Naive B cell (primary cell): ENCODE measurements around the gene STARD13. TPM values are rescaled to one million over a fixed set of nuclear protein-coding genes. Genes with fewer than 3 reads are reported as not detected.
A peak's percentile ranks its signal among the peaks of the same experiment; 100 is the strongest.

Source experiments
- ATAC-seq, 2 donors: fragments of 150-1000 bp; cut with Tn5 transposase; 2 replicates each; pipeline ENCODE4 v1.10.0; 2021; ENCODE audit warnings: low read depth in 2 of 2, mild to moderate bottlenecking in 2 of 2, moderate library complexity in 2 of 2
- DNase-seq: peaks from one replicate; pipeline ENCODE4 v3.0.0; 2022
- H3K27ac Mint-ChIP-seq, 6 donors: one replicate each; pipeline ENCODE4 v1.8.0; 2020 to 2022; ENCODE audit warnings: mild to moderate bottlenecking in 6 of 6, mixed read lengths in 6 of 6, moderate library complexity in 5 of 6, inconsistent platforms in 2 of 6
- H3K27me3 Mint-ChIP-seq, 3 donors: one replicate each; pipeline ENCODE4 v1.8.0; 2021 to 2022; ENCODE audit warnings: mixed read lengths in 3 of 3, mild to moderate bottlenecking in 1 of 3
- H3K36me3 Mint-ChIP-seq, 2 donors: one replicate each; pipeline ENCODE4 v1.8.0; 2020 to 2022; ENCODE audit warnings: mixed read lengths in 2 of 2, inconsistent platforms in 1 of 2, mild to moderate bottlenecking in 1 of 2
- H3K4me1 Mint-ChIP-seq, 3 donors: one replicate each; pipeline ENCODE4 v1.8.0; 2020 to 2022; ENCODE audit warnings: mixed read lengths in 3 of 3, inconsistent platforms in 1 of 3, mild to moderate bottlenecking in 1 of 3, moderate library complexity in 1 of 3
- H3K4me3 Mint-ChIP-seq, 8 donors: one replicate each; pipeline ENCODE4 v1.8.0; 2020 to 2022; ENCODE audit warnings: mild to moderate bottlenecking in 8 of 8, mixed read lengths in 8 of 8, moderate library complexity in 8 of 8, inconsistent platforms in 2 of 8
- H3K9me3 Mint-ChIP-seq, 7 donors: one replicate each; pipeline ENCODE4 v1.8.0; 2020 to 2022; ENCODE audit warnings: mixed read lengths in 7 of 7, mild to moderate bottlenecking in 5 of 7, inconsistent platforms in 2 of 7, moderate library complexity in 1 of 7
- polyA plus RNA-seq, 6 donors: library from polyadenylated mRNA; unstranded; fragments of 300-500 nt; fragmentation: Illumina TruSeq; gene quantifications; one replicate each; pipeline ENCODE4 v1.2.3, GENCODE V29; 2021; ENCODE audit warnings: low read depth in 6 of 6

STARD13 gene
- polyA plus RNA-seq, 6 donors from 2014 or later = 0.61 TPM; not detected in 5

DNA sequence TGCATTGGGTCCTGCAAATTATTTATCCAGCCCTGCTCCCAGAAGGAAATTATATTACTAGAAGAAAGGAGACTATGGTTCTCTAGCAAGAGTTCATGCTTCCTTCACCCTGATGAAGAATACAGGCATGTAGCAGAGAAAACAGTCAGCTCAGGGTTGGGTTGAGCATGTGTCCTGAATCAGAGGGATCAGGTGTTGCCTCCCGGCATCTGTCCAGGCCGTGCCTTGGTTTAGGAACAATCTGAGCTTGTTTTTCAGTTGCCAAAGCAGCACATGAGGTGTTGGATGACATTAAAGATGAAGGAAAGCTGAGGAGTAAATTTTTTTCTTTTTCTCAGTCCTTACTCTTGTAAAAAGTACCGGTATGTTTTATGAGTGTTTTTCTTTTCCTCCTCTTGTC lies 207.3 kb downstream of the STARD13 start:
- peaks cover 0 to 4% (median 0%) of the 10 kb centered on the region in 3 donors for H3K27me3 Mint-ChIP-seq
- peaks cover 0 to 6% (median 0%) of the 10 kb centered on the region in 3 donors for H3K4me1 Mint-ChIP-seq
- no peaks in the 10 kb centered on the region for H3K36me3 Mint-ChIP-seq
- H3K27ac Mint-ChIP-seq = peak overlapping the region in 1 of 6 donors; percentile 74
- DNase-seq (no peak), ATAC-seq (no peak)
- H3K4me3 Mint-ChIP-seq = no peak overlapping the region
- no peaks in the 10 kb centered on the region for H3K9me3 Mint-ChIP-seq

GRCh38 chr13:33076001-33076992 lies 209.3 kb downstream of the STARD13 start:
- peaks cover 0 to 6% (median 0%) of the 10 kb centered on the region in 3 donors for H3K4me1 Mint-ChIP-seq
- H3K27ac Mint-ChIP-seq = no peak overlapping the region
- no peak overlapping the region for H3K4me3 Mint-ChIP-seq
- no peak for DNase-seq
- H3K9me3 Mint-ChIP-seq = no peaks in the 10 kb centered on the region
- no peaks in the 10 kb centered on the region for H3K36me3 Mint-ChIP-seq
- no peak for ATAC-seq
- peaks cover 0 to 4% (median 0%) of the 10 kb centered on the region in 3 donors for H3K27me3 Mint-ChIP-seq

GRCh38 chr13:33073338-33073737 lies 212.2 kb downstream of the STARD13 start:
- H3K4me3 Mint-ChIP-seq = no peak overlapping the region
- ATAC-seq (no peak), DNase-seq (no peak)
- no peaks in the 10 kb centered on the region for H3K36me3 Mint-ChIP-seq
- no peaks in the 10 kb centered on the region for H3K4me1 Mint-ChIP-seq
- H3K9me3 Mint-ChIP-seq = no peaks in the 10 kb centered on the region
- H3K27me3 Mint-ChIP-seq = peaks cover 0 to 4% (median 0%) of the 10 kb centered on the region in 3 donors
- no peak overlapping the region for H3K27ac Mint-ChIP-seq

DNA sequence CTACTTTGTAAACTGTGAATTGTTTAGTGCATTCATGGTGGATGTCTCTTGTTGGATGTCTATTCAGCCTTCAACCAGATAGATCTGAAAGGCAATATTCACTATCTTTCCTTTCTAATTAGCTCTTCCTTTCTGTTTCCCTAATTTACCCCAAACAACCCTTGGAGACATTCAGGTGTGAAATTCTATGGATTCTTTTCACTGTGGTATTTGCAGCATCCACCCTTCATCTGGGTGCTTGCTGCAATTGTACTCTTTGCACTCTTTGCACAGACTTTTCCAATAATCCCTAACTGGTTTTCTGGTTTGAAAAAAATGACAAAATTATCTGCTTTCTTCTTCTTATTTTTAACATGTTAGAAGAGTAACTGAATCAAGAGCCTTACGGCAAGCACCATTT lies 212.8 kb downstream of the STARD13 start:
- H3K36me3 Mint-ChIP-seq = no peaks in the 10 kb centered on the region
- H3K4me3 Mint-ChIP-seq = no peak overlapping the region
- H3K27me3 Mint-ChIP-seq = peaks cover 0 to 4% (median 4%) of the 10 kb centered on the region in 3 donors
- no peak overlapping the region for H3K27ac Mint-ChIP-seq
- DNase-seq (no peak), ATAC-seq (no peak)
- no peaks in the 10 kb centered on the region for H3K9me3 Mint-ChIP-seq
- H3K4me1 Mint-ChIP-seq = no peaks in the 10 kb centered on the region

DNA sequence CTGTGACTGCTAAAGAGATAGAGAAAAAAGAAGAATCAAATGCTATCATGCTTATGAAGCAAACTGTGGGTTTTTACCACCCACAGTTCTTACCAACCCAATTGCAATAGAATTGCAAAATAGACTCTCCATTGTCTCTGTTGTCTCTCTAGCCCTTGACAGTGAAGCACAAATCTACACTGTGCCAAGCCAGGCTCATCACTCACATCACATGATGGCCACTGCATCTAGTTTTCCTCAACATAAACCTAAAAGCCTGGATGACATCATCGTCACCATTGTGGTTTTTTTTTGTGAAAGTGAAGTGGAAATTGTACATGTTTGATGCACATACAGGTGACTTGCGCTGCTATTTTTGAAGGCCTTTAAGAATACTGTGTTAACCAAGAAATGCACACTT lies 213.3 kb downstream of the STARD13 start:
- ATAC-seq = no peak

GRCh38 chr13:33070713-33071112 lies 214.8 kb downstream of the STARD13 start:
- ATAC-seq (no peak), DNase-seq (no peak)
- Mint-ChIP-seq H3K27me3 (peaks cover 0 to 6% (median 0%) of the 10 kb centered on the region in 3 donors), H3K4me3 (no peak overlapping the region), H3K4me1 (no peaks in the 10 kb centered on the region), H3K36me3 (no peaks in the 10 kb centered on the region), H3K27ac (peak overlapping the region in 1 of 6 donors; percentile 78), H3K9me3 (peaks cover 0 to 2% (median 0%) of the 10 kb centered on the region in 7 donors)

More for the DNA sequence above, 213.3 kb downstream of the STARD13 start:
- no peak for DNase-seq
- no peak overlapping the region for H3K4me3 Mint-ChIP-seq
- H3K36me3 Mint-ChIP-seq = no peaks in the 10 kb centered on the region
- no peak overlapping the region for H3K27ac Mint-ChIP-seq
- H3K9me3 Mint-ChIP-seq = no peaks in the 10 kb centered on the region
- H3K27me3 Mint-ChIP-seq = peaks cover 0 to 6% (median 4%) of the 10 kb centered on the region in 3 donors
- H3K4me1 Mint-ChIP-seq = no peaks in the 10 kb centered on the region

DNA sequence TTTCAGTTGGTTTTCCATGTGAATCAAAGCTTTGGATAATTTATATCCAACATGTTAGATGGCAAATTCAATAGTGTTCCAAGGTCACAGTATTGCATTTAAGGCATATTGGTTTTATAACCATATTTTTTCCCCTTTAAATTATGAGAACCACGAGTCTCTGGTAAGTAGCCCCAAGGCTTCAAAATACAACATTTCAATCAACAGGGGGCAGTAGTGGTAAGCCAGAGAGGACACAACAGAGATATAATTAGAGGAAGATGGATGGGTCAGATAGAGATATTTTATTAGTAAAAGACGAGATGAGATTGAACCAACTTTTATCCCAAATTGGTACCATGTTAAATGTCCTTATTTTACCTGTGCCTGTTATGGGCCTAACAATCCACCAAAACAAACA lies 216.2 kb downstream of the STARD13 start:
- no peak overlapping the region for H3K4me3 Mint-ChIP-seq
- no peak for ATAC-seq
- H3K27ac Mint-ChIP-seq = no peak overlapping the region
- H3K27me3 Mint-ChIP-seq = peaks cover 0 to 6% (median 0%) of the 10 kb centered on the region in 3 donors
- H3K9me3 Mint-ChIP-seq = peaks cover 0 to 2% (median 0%) of the 10 kb centered on the region in 7 donors
- DNase-seq = no peak
- no peaks in the 10 kb centered on the region for H3K36me3 Mint-ChIP-seq
- no peaks in the 10 kb centered on the region for H3K4me1 Mint-ChIP-seq

GRCh38 chr13:33066329-33066728 lies 219.2 kb downstream of the STARD13 start:
- Mint-ChIP-seq H3K27me3 (peaks cover 0 to 6% (median 4%) of the 10 kb centered on the region in 3 donors), H3K27ac (no peak overlapping the region), H3K4me1 (no peaks in the 10 kb centered on the region), H3K36me3 (no peaks in the 10 kb centered on the region), H3K9me3 (peaks cover 0 to 2% (median 0%) of the 10 kb centered on the region in 7 donors), H3K4me3 (no peak overlapping the region)
- ATAC-seq = no peak
- DNase-seq = no peak

DNA sequence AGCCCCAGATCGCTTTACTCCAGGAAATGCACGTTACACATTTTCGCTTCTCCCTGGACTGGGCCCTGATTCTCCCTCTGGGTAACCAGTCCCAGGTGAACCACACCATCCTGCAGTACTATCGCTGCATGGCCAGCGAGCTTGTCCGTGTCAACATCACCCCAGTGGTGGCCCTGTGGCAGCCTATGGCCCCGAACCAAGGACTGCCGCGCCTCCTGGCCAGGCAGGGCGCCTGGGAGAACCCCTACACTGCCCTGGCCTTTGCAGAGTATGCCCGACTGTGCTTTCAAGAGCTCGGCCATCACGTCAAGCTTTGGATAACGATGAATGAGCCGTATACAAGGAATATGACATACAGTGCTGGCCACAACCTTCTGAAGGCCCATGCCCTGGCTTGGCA lies 224.7 kb downstream of the STARD13 start:
- Mint-ChIP-seq H3K4me1 (no peaks in the 10 kb centered on the region), H3K9me3 (no peaks in the 10 kb centered on the region), H3K36me3 (no peaks in the 10 kb centered on the region), H3K27me3 (peaks cover 0 to 4% (median 2%) of the 10 kb centered on the region in 3 donors), H3K27ac (no peak overlapping the region), H3K4me3 (no peak overlapping the region)
- ATAC-seq (no peak), DNase-seq (no peak)

DNA sequence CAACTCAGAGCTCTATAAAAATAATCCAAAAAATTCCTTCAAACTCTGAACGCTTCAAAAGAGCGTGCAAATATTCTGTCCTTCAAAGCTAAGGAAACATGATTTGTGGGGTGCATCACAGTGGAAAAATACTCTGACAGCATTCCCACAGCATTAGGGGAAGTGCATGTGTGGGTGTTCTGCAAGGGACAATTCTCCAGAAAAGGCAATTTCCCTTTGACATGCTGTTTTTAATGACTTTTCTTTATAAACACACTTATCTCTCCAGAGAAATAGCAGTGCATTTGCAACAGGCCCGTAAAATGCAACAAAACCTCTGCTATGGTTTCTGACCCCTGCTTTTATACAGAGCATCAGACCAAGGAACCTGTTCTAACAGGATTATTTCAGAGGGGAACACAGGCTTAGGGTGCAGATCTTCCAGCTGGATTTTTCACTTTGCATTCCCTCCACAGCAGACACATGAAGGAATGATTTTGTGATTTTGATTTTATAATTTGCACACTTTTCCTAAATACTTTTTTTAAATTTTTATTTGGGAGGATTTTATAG lies 226.7 kb downstream of the STARD13 start:
- no peaks in the 10 kb centered on the region for H3K9me3 Mint-ChIP-seq
- DNase-seq (no peak), ATAC-seq (no peak)
- H3K4me3 Mint-ChIP-seq = no peak overlapping the region
- peaks cover 0 to 5% (median 4%) of the 10 kb centered on the region in 3 donors for H3K27me3 Mint-ChIP-seq
- no peaks in the 10 kb centered on the region for H3K36me3 Mint-ChIP-seq
- H3K27ac Mint-ChIP-seq = no peak overlapping the region
- no peaks in the 10 kb centered on the region for H3K4me1 Mint-ChIP-seq

GRCh38 chr13:33057019-33057780 lies 228.4 kb downstream of the STARD13 start:
- Mint-ChIP-seq H3K4me3 (no peak overlapping the region), H3K27me3 (peaks cover 0 to 5% (median 4%) of the 10 kb centered on the region in 3 donors), H3K36me3 (no peaks in the 10 kb centered on the region), H3K27ac (no peak overlapping the region), H3K9me3 (no peaks in the 10 kb centered on the region), H3K4me1 (no peaks in the 10 kb centered on the region)
- DNase-seq (no peak), ATAC-seq (no peak)

DNA sequence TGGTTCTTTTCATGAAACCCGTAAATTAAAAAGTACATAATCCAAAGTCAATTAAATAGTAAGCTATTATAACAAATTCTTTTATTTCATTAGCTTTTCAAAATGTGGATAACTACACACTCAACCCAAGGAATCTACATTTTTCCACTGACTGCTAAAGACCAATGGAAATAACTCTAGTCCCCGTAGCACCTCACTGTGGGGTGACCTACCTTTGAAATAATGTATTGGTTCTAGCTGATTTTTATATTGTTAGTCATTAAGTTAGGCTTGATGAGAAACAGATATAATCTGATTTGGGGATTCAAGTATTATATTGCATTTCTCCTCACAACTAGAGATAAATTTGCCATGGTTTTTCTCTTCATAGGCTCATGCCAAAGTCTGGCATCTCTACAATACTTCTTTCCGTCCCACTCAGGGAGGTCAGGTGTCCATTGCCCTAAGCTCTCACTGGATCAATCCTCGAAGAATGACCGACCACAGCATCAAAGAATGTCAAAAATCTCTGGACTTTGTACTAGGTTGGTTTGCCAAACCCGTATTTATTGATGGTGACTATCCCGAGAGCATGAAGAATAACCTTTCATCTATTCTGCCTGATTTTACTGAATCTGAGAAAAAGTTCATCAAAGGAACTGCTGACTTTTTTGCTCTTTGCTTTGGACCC lies 232.0 kb downstream of the STARD13 start:
- Mint-ChIP-seq H3K9me3 (peaks cover 0 to 2% (median 0%) of the 10 kb centered on the region in 7 donors), H3K27ac (no peak overlapping the region), H3K36me3 (no peaks in the 10 kb centered on the region), H3K4me3 (no peak overlapping the region), H3K27me3 (peaks cover 11 to 21% (median 19%) of the 10 kb centered on the region in 3 donors), H3K4me1 (no peaks in the 10 kb centered on the region)
- DNase-seq (no peak), ATAC-seq (no peak)
